Keratinocyte (primary cell): ENCODE results near the gene RELL2. TPM values are rescaled to one million over a fixed set of nuclear protein-coding genes. Genes with fewer than 3 reads are reported as not detected.
A peak's percentile ranks its signal among the peaks of the same experiment; 100 is the strongest.

Experiments
- DNase-seq: peaks from one replicate; pipeline ENCODE4 v3.0.0-alpha.2; 2011; ENCODE audit warnings: low read depth, missing footprints, low spot score
- FAIRE-seq: peaks from 2 replicates; lab custom pipeline; 2011; peaks lifted over from hg19 to GRCh38; lab: Jason Lieb, UNC
- H2AFZ ChIP-seq: 2 replicates; pipeline ENCODE4 v1.6.0; 2012; ENCODE audit warnings: low read length, control low read depth, inconsistent platforms; ENCODE audit not compliant: control insufficient read depth
- H3K27ac ChIP-seq: 2 replicates; pipeline ENCODE4 v1.5.1; 2011; ENCODE audit warnings: low read length; ENCODE audit not compliant: control insufficient read depth, insufficient read depth
- H3K27me3 ChIP-seq: 3 replicates; pipeline ENCODE4 v1.6.0; 2011; ENCODE audit warnings: low read length; ENCODE audit not compliant: control insufficient read depth, insufficient read depth; ENCODE audit errors: extremely low read depth
- H3K36me3 ChIP-seq, 2 experiments: 2 replicates in 1 of 2; 3 replicates in 1 of 2; pipeline ENCODE4 v1.5.1; 2011; ENCODE audit warnings: low read length in 2 of 2, mild to moderate bottlenecking in 1 of 2; ENCODE audit not compliant: control insufficient read depth in 2 of 2, insufficient read depth in 2 of 2; ENCODE audit errors: extremely low read depth in 1 of 2
- H3K4me1 ChIP-seq: 3 replicates; pipeline ENCODE4 v1.5.1; 2011; ENCODE audit warnings: low read length; ENCODE audit not compliant: control insufficient read depth, insufficient read depth; ENCODE audit errors: extremely low read depth
- H3K4me2 ChIP-seq: 3 replicates; pipeline ENCODE4 v1.6.0; 2011; ENCODE audit warnings: low read depth, low read length; ENCODE audit not compliant: control insufficient read depth, insufficient read depth; ENCODE audit errors: extremely low read depth
- H3K4me3 ChIP-seq, 3 experiments: fragments of 200-600 bp in 1 of 3; sonication (generic) in 1 of 3; 2 replicates in 2 of 3; 3 replicates in 1 of 3; pipeline ENCODE4 v1.5.1; 2011 to 2016; ENCODE audit warnings: low read length in 3 of 3, mild to moderate bottlenecking in 3 of 3, control low read depth in 2 of 3, inconsistent platforms in 1 of 3, low read depth in 1 of 3, mixed read lengths in 1 of 3, mixed run types in 1 of 3, moderate library complexity in 1 of 3; ENCODE audit not compliant: control insufficient read depth in 2 of 3, insufficient read depth in 2 of 3; ENCODE audit errors: extremely low read depth in 1 of 3
- H3K79me2 ChIP-seq: 2 replicates; pipeline ENCODE4 v1.6.0; 2012; ENCODE audit warnings: low read length; ENCODE audit not compliant: control insufficient read depth, insufficient read depth
- H3K9ac ChIP-seq: 3 replicates; pipeline ENCODE4 v1.6.0; 2011; ENCODE audit warnings: low read length; ENCODE audit not compliant: control insufficient read depth, insufficient read depth; ENCODE audit errors: extremely low read depth
- H3K9me1 ChIP-seq: 3 replicates; pipeline ENCODE4 v1.6.0; 2011; ENCODE audit warnings: low read length; ENCODE audit not compliant: control insufficient read depth, insufficient read depth; ENCODE audit errors: extremely low read depth
- H3K9me3 ChIP-seq: 2 replicates; pipeline ENCODE4 v1.5.1; 2012; ENCODE audit warnings: low read depth, low read length; ENCODE audit not compliant: control insufficient read depth
- H4K20me1 ChIP-seq: 3 replicates; pipeline ENCODE4 v1.6.0; 2011; ENCODE audit warnings: low read length; ENCODE audit not compliant: control insufficient read depth, insufficient read depth; ENCODE audit errors: extremely low read depth
- CTCF ChIP-seq, 3 experiments: IDR thresholded peaks in 1 of 3; conservative IDR thresholded peaks in 1 of 3; optimal IDR thresholded peaks in 1 of 3; 2 replicates in 2 of 3; 3 replicates in 1 of 3; pipeline versions ENCODE3 to v1.5.1; 2011; ENCODE audit warnings: low read length in 3 of 3, mild to moderate bottlenecking in 3 of 3, moderate library complexity in 2 of 3, control low read depth in 1 of 3, inconsistent platforms in 1 of 3; ENCODE audit not compliant: insufficient read depth in 2 of 3; ENCODE audit errors: extremely low read depth in 1 of 3
- EZH2 ChIP-seq: IDR thresholded peaks from one replicate; pipeline ENCODE4 v1.6.1; 2012; ENCODE audit warnings: inconsistent platforms, mild to moderate bottlenecking, low read length, moderate library complexity
- dilution Hi-C: fragments of 300-500 bp; cut with MboI; formaldehyde crosslinking; loops from one replicate; pipeline ENCODE4 v1.7.0; 2020; ENCODE audit warnings: low sequenced_read_pairs; ENCODE audit not compliant: extremely low pct_ligation_motif_present
- polyA plus RNA-seq, 5 experiments: library from polyadenylated mRNA; depleted of rRNA in 3 of 5; stranded (reverse) in 3 of 5; stranded (forward) in 1 of 5; unstranded in 1 of 5; fragments of >200 nt; gene quantifications; 1 replicate in 1 of 5; 2 replicates in 3 of 5; 3 replicates in 1 of 5; pipeline versions ENCODE4 v1.2.1 to v1.2.3, GENCODE V29; 2011 to 2012; ENCODE audit warnings: missing spikeins in 2 of 5, low read depth in 1 of 5, low replicate concordance in 1 of 5

Gene RELL2
- polyA plus RNA-seq, 1 donor (not counting 4 experiments of a cell fraction or from before 2014, with no cell fraction given) = 8.9 TPM

GRCh38 chr5:141630570-141631140 lies 6.1 kb upstream of the RELL2 start:
- Histone ChIP-seq H3K9me1 (no peaks in the 10 kb centered on the region), H2AFZ (no peak overlapping the region), H3K9ac (no peak overlapping the region), H3K27me3 (no peaks in the 10 kb centered on the region), H3K27ac (no peak overlapping the region), H3K4me3 (no peak overlapping the region), H3K4me1 (peaks cover 8% of the 10 kb centered on the region), H4K20me1 (peaks cover 4% of the 10 kb centered on the region), H3K79me2 (peaks cover 44% of the 10 kb centered on the region), H3K9me3 (no peaks in the 10 kb centered on the region), H3K4me2 (no peak overlapping the region), H3K36me3 (peaks cover 26 to 35% of the 10 kb centered on the region in 2 experiments)
- DNase-seq (no peak), FAIRE-seq (no peak)
- dilution Hi-C loops = no loop called here
- TF ChIP-seq EZH2 (no peak), CTCF (optimal IDR thresholded peaks at IDR 0.05 in 1 of 3, IDR thresholded peaks at IDR 0.05 in 1 of 3, conservative IDR thresholded peaks at IDR 0.05 in 1 of 3; ENCODE audit: extremely low read depth in 1 of 3, insufficient read depth in 2 of 3, low read length in 3 of 3) (no peak)

- Histone ChIP-seq H3K9ac (no peak overlapping the region), H3K36me3 (peaks cover 21 to 25% of the 10 kb centered on the region in 2 experiments), H3K4me1 (peaks cover 10% of the 10 kb centered on the region), H3K9me3 (no peaks in the 10 kb centered on the region), H3K9me1 (no peaks in the 10 kb centered on the region), H3K4me2 (no peak overlapping the region), H4K20me1 (peaks cover 4% of the 10 kb centered on the region), H3K27me3 (no peaks in the 10 kb centered on the region), H3K4me3 (no peak overlapping the region), H2AFZ (no peak overlapping the region), H3K27ac (no peak overlapping the region), H3K79me2 (peaks cover 54% of the 10 kb centered on the region)
- TF ChIP-seq EZH2 (no peak), CTCF (optimal IDR thresholded peaks at IDR 0.05 in 1 of 3, IDR thresholded peaks at IDR 0.05 in 1 of 3, conservative IDR thresholded peaks at IDR 0.05 in 1 of 3; ENCODE audit: extremely low read depth in 1 of 3, insufficient read depth in 2 of 3, low read length in 3 of 3) (no peak)
- dilution Hi-C loops = no loop called here
- FAIRE-seq = peak; percentile 9
- DNase-seq = no peak
Observed at GRCh38 chr5:141632650-141633049, 4.1 kb upstream of the RELL2 start.
